ENCODE measurements around the gene FAM118B.

Gene FAM118B

GRCh38 chr11:126257764-126258163 is 46.2 kb downstream of the FAM118B start:
- no peak for DNase-seq
- H4K8ac ChIP-seq (ENCODE audit: low read depth, low read length) = no peak overlapping the region
- no peak overlapping the region for H2AK5ac ChIP-seq (ENCODE audit: low read length)
- H3K79me1 ChIP-seq (ENCODE audit: low read length) = no peaks in the 10 kb centered on the region
- no peak overlapping the region for H2BK120ac ChIP-seq (ENCODE audit: low read depth, low read length)
- no peak overlapping the region for H3K4me2 ChIP-seq (ENCODE audit: low read length)
- no peaks in the 10 kb centered on the region for H3K79me2 ChIP-seq (ENCODE audit: control insufficient read depth, insufficient read depth, low read length)
- H3K56ac ChIP-seq (ENCODE audit: low read length) = no peak overlapping the region
- H3K27ac ChIP-seq (ENCODE audit: low read depth, low read length) = no peak overlapping the region
- WGBS (ENCODE audit: extremely low coverage, insufficient coverage, low lambda C conversion rate) = no CpG with 5 or more reads among the region's 2 CpGs
- no peak overlapping the region for H3K9ac ChIP-seq (ENCODE audit: low read length)
- no peak overlapping the region for H2BK15ac ChIP-seq (replicated peaks; ENCODE audit: low read depth)
- H3K27me3 ChIP-seq (ENCODE audit: insufficient read depth, low read length, poor library complexity) = no peaks in the 10 kb centered on the region
- H2BK5ac ChIP-seq (ENCODE audit: low read length) = no peak overlapping the region
- H3K18ac ChIP-seq (ENCODE audit: low read length) = no peak overlapping the region
- peaks cover 7% of the 10 kb centered on the region for H3K36me3 ChIP-seq (ENCODE audit: control insufficient read depth, insufficient read depth, low read length)
- H3K4me1 ChIP-seq (ENCODE audit: control insufficient read depth, low read depth, low read length) = no peaks in the 10 kb centered on the region
- no peak overlapping the region for H3K23ac ChIP-seq (ENCODE audit: low read length)
- no peak overlapping the region for H3K4me3 ChIP-seq (ENCODE audit: low read length)
- no peak overlapping the region for H4K5ac ChIP-seq (ENCODE audit: low read length)
- H3K4ac ChIP-seq (ENCODE audit: low read depth, low read length) = no peak overlapping the region

- H4K8ac ChIP-seq (ENCODE audit: low read depth, low read length) = no peak overlapping the region
- no peak overlapping the region for H2AK5ac ChIP-seq (ENCODE audit: low read length)
- H2BK15ac ChIP-seq (replicated peaks; ENCODE audit: low read depth) = no peak overlapping the region
- no peaks in the 10 kb centered on the region for H3K79me2 ChIP-seq (ENCODE audit: control insufficient read depth, insufficient read depth, low read length)
- H3K4ac ChIP-seq (ENCODE audit: low read depth, low read length) = no peak overlapping the region
- no peak overlapping the region for H3K23ac ChIP-seq (ENCODE audit: low read length)
- no CpG with 5 or more reads among the region's 6 CpGs for WGBS (ENCODE audit: extremely low coverage, insufficient coverage, low lambda C conversion rate)
- peaks cover 36% of the 10 kb centered on the region for H3K36me3 ChIP-seq (ENCODE audit: control insufficient read depth, insufficient read depth, low read length)
- no peaks in the 10 kb centered on the region for H3K27me3 ChIP-seq (ENCODE audit: insufficient read depth, low read length, poor library complexity)
- no peak overlapping the region for H2BK5ac ChIP-seq (ENCODE audit: low read length)
- no peak overlapping the region for H4K5ac ChIP-seq (ENCODE audit: low read length)
- no peak overlapping the region for H3K4me2 ChIP-seq (ENCODE audit: low read length)
- no peak overlapping the region for H3K9ac ChIP-seq (ENCODE audit: low read length)
- H3K4me1 ChIP-seq (ENCODE audit: control insufficient read depth, low read depth, low read length) = no peaks in the 10 kb centered on the region
- no peak overlapping the region for H2BK120ac ChIP-seq (ENCODE audit: low read depth, low read length)
- H3K4me3 ChIP-seq (ENCODE audit: low read length) = no peak overlapping the region
- no peak for DNase-seq
- H3K18ac ChIP-seq (ENCODE audit: low read length) = no peak overlapping the region
- H3K79me1 ChIP-seq (ENCODE audit: low read length) = no peaks in the 10 kb centered on the region
- no peak overlapping the region for H3K56ac ChIP-seq (ENCODE audit: low read length)
- no peak overlapping the region for H3K27ac ChIP-seq (ENCODE audit: low read depth, low read length)
Observed at GRCh38 chr11:126262216-126262615, 50.6 kb downstream of the FAM118B start.

GRCh38 chr11:126263489-126263888 is 51.9 kb downstream of the FAM118B start:
- Histone ChIP-seq H3K9ac (ENCODE audit: low read length) (no peak overlapping the region), H4K5ac (ENCODE audit: low read length) (no peak overlapping the region), H3K27ac (ENCODE audit: low read depth, low read length) (no peak overlapping the region), H3K56ac (ENCODE audit: low read length) (no peak overlapping the region), H3K4me1 (ENCODE audit: control insufficient read depth, low read depth, low read length) (no peaks in the 10 kb centered on the region), H3K79me2 (ENCODE audit: control insufficient read depth, insufficient read depth, low read length) (peaks cover 11% of the 10 kb centered on the region), H2AK5ac (ENCODE audit: low read length) (no peak overlapping the region), H2BK120ac (ENCODE audit: low read depth, low read length) (no peak overlapping the region), H3K4me3 (ENCODE audit: low read length) (no peak overlapping the region), H2BK5ac (ENCODE audit: low read length) (no peak overlapping the region), H3K4ac (ENCODE audit: low read depth, low read length) (no peak overlapping the region), H3K23ac (ENCODE audit: low read length) (no peak overlapping the region), H3K18ac (ENCODE audit: low read length) (no peak overlapping the region), H3K4me2 (ENCODE audit: low read length) (no peak overlapping the region), H4K8ac (ENCODE audit: low read depth, low read length) (no peak overlapping the region), H2BK15ac (replicated peaks; ENCODE audit: low read depth) (no peak overlapping the region), H3K79me1 (ENCODE audit: low read length) (peaks cover 3% of the 10 kb centered on the region), H3K36me3 (ENCODE audit: control insufficient read depth, insufficient read depth, low read length) (peaks cover 36% of the 10 kb centered on the region), H3K27me3 (ENCODE audit: insufficient read depth, low read length, poor library complexity) (no peaks in the 10 kb centered on the region)
- WGBS (ENCODE audit: extremely low coverage, insufficient coverage, low lambda C conversion rate) = no CpG with 5 or more reads among the region's 6 CpGs
- DNase-seq = no peak

GRCh38 chr11:126265811-126266210 is 54.2 kb downstream of the FAM118B start:
- Histone ChIP-seq H2BK15ac (replicated peaks; ENCODE audit: low read depth) (no peak overlapping the region), H4K5ac (ENCODE audit: low read length) (no peak overlapping the region), H3K4me2 (ENCODE audit: low read length) (no peak overlapping the region), H3K56ac (ENCODE audit: low read length) (no peak overlapping the region), H3K18ac (ENCODE audit: low read length) (no peak overlapping the region), H2BK5ac (ENCODE audit: low read length) (no peak overlapping the region), H3K4me3 (ENCODE audit: low read length) (no peak overlapping the region), H3K9ac (ENCODE audit: low read length) (no peak overlapping the region), H3K27me3 (ENCODE audit: insufficient read depth, low read length, poor library complexity) (no peaks in the 10 kb centered on the region), H2AK5ac (ENCODE audit: low read length) (no peak overlapping the region), H3K36me3 (ENCODE audit: control insufficient read depth, insufficient read depth, low read length) (peaks cover 36% of the 10 kb centered on the region), H3K79me1 (ENCODE audit: low read length) (peaks cover 15% of the 10 kb centered on the region), H3K23ac (ENCODE audit: low read length) (no peak overlapping the region), H3K27ac (ENCODE audit: low read depth, low read length) (no peak overlapping the region), H3K79me2 (ENCODE audit: control insufficient read depth, insufficient read depth, low read length) (peaks cover 22% of the 10 kb centered on the region), H3K4ac (ENCODE audit: low read depth, low read length) (no peak overlapping the region), H2BK120ac (ENCODE audit: low read depth, low read length) (no peak overlapping the region), H4K8ac (ENCODE audit: low read depth, low read length) (no peak overlapping the region), H3K4me1 (ENCODE audit: control insufficient read depth, low read depth, low read length) (no peaks in the 10 kb centered on the region)
- peak; percentile 23 for DNase-seq
- no CpG with 5 or more reads among the region's 8 CpGs for WGBS (ENCODE audit: extremely low coverage, insufficient coverage, low lambda C conversion rate)

- Histone ChIP-seq H2BK15ac (replicated peaks; ENCODE audit: low read depth) (no peak overlapping the region), H2BK120ac (ENCODE audit: low read depth, low read length) (no peak overlapping the region), H4K5ac (ENCODE audit: low read length) (no peak overlapping the region), H3K56ac (ENCODE audit: low read length) (peak overlapping the region; percentile 98), H3K79me2 (ENCODE audit: control insufficient read depth, insufficient read depth, low read length) (peaks cover 22% of the 10 kb centered on the region), H3K4me2 (ENCODE audit: low read length) (peak overlapping the region; percentile 24), H3K27ac (ENCODE audit: low read depth, low read length) (no peak overlapping the region), H3K36me3 (ENCODE audit: control insufficient read depth, insufficient read depth, low read length) (peaks cover 31% of the 10 kb centered on the region), H3K27me3 (ENCODE audit: insufficient read depth, low read length, poor library complexity) (no peaks in the 10 kb centered on the region), H3K23ac (ENCODE audit: low read length) (no peak overlapping the region), H3K4ac (ENCODE audit: low read depth, low read length) (no peak overlapping the region), H4K8ac (ENCODE audit: low read depth, low read length) (no peak overlapping the region), H3K9ac (ENCODE audit: low read length) (peak overlapping the region; percentile 98), H3K79me1 (ENCODE audit: low read length) (peaks cover 17% of the 10 kb centered on the region), H2AK5ac (ENCODE audit: low read length) (no peak overlapping the region), H3K18ac (ENCODE audit: low read length) (no peak overlapping the region), H2BK5ac (ENCODE audit: low read length) (no peak overlapping the region), H3K4me3 (ENCODE audit: low read length) (peak overlapping the region; percentile 95), H3K4me1 (ENCODE audit: control insufficient read depth, low read depth, low read length) (no peaks in the 10 kb centered on the region)
- no CpG with 5 or more reads among the region's 6 CpGs for WGBS (ENCODE audit: extremely low coverage, insufficient coverage, low lambda C conversion rate)
- no peak for DNase-seq
Observed at GRCh38 chr11:126267650-126268049, 56.1 kb downstream of the FAM118B start.

GRCh38 chr11:126268361-126268707 is 56.8 kb downstream of the FAM118B start:
- H3K4me2 ChIP-seq (ENCODE audit: low read length) = peak overlapping the region; percentile 24
- H2BK5ac ChIP-seq (ENCODE audit: low read length) = peak overlapping the region; percentile 57
- peak overlapping the region; percentile 95 for H3K4me3 ChIP-seq (ENCODE audit: low read length)
- peaks cover 17% of the 10 kb centered on the region for H3K79me1 ChIP-seq (ENCODE audit: low read length)
- H3K27ac ChIP-seq (ENCODE audit: low read depth, low read length) = peak overlapping the region; percentile 68
- no peak overlapping the region for H4K8ac ChIP-seq (ENCODE audit: low read depth, low read length)
- no peak overlapping the region for H2BK120ac ChIP-seq (ENCODE audit: low read depth, low read length)
- H3K36me3 ChIP-seq (ENCODE audit: control insufficient read depth, insufficient read depth, low read length) = peaks cover 26% of the 10 kb centered on the region
- WGBS (ENCODE audit: extremely low coverage, insufficient coverage, low lambda C conversion rate) = no CpG with 5 or more reads among the region's 23 CpGs
- peak overlapping the region; percentile 98 for H3K56ac ChIP-seq (ENCODE audit: low read length)
- no peaks in the 10 kb centered on the region for H3K27me3 ChIP-seq (ENCODE audit: insufficient read depth, low read length, poor library complexity)
- H4K5ac ChIP-seq (ENCODE audit: low read length) = no peak overlapping the region
- H2AK5ac ChIP-seq (ENCODE audit: low read length) = no peak overlapping the region
- peak overlapping the region; percentile 89 for H3K4ac ChIP-seq (ENCODE audit: low read depth, low read length)
- H3K9ac ChIP-seq (ENCODE audit: low read length) = peak overlapping the region; percentile 98
- H3K23ac ChIP-seq (ENCODE audit: low read length) = peak overlapping the region; percentile 72
- H3K4me1 ChIP-seq (ENCODE audit: control insufficient read depth, low read depth, low read length) = no peaks in the 10 kb centered on the region
- peak overlapping the region; percentile 40 for H3K18ac ChIP-seq (ENCODE audit: low read length)
- no peak for DNase-seq
- H2BK15ac ChIP-seq (replicated peaks; ENCODE audit: low read depth) = no peak overlapping the region
- peaks cover 22% of the 10 kb centered on the region for H3K79me2 ChIP-seq (ENCODE audit: control insufficient read depth, insufficient read depth, low read length)

Data from mesendoderm (in vitro differentiated cells).